ENCODE results near the gene BTBD16. TPM values are rescaled to one million over a fixed set of nuclear protein-coding genes. Genes with fewer than 3 reads are reported as not detected.

The BTBD16 gene
- polyA plus RNA-seq, 3 donors: 0.36 to 0.95 (median 0.73) TPM

DNA sequence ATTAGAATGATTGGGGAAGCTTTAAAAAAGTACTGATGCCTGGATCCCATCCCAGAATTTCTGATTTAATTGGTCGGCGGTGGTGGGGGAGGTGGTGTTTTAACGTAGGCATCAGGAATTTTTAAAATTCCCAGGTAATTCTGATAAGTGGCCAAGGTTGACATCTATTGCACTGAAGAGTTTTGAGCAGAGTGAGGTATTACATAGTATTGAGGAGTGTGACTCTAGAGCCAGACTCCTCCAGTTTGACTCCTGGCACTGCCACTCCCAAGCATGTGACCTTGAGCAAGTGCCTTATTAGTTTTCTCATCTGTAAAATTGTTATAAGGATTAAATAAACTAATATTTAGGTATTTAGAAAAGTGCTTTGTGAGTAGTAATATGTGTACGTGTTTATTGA, 109.6 kb downstream of the BTBD16 start:
- no peak for DNase-seq (ENCODE audit: extremely low read depth in 1 of 11, low read depth in 9 of 11, low spot score in 4 of 11)

DNA sequence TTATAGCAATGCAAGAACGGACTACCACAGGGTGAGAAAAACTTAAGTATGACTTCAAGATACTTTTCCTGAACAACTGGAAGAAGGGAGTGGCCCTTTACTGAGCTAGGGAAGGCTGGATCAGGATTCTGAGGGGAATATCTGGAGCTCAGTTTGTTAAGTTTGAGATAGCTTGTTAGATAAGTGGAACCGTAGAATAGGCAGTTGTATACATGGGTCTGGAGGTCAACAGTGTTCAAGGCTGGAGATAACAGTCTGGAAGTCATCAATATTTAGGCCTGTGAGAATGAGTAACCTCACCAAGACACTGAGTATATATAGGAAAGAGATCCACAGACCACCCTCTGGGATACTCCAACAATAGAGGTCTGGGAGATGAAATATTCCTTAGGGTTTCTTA, 110.6 kb downstream of the BTBD16 start:
- DNase-seq (ENCODE audit: extremely low read depth in 1 of 11, low read depth in 9 of 11, low spot score in 4 of 11): no peak

DNA sequence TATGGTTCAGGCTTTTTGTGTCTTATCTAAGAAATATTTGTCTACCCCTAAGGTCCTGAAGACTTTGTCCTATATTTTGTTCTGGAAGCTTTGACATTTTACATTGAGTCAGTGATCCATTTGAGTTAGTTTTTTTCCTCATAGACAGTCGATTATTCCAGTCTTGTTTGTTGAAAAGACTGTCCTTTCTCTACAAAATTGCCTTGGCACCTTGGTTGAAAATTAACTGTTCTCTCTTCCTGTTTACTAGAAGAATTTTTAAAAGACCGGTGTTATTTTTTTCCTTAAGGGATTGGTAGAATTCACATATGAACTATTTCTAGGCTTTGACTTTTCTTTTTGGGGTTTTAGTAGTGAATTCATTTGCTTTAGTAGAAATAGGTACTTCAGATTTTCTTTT, 115.4 kb downstream of the BTBD16 start:
- DNase-seq (ENCODE audit: extremely low read depth in 1 of 11, low read depth in 9 of 11, low spot score in 4 of 11): no peak

DNA sequence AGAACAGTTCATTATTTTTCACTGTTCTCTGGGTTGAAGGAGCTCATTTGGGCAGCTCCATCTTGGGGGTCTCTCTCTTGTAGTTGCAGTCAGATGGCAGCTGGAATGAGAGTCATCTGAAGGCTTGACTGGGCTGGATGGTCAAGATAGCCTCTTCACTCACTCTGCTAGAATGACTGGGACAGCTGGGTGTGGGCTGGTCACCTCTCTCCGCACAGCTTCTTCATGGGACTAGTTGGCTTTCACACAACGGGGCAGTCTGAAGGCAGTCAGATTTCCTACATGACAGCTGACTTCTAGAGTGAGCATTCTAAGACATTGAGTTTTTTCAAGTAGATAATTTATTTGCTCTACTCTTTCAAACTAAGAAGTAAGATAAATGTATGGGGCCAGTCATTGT, 116.5 kb downstream of the BTBD16 start:
- DNase-seq (ENCODE audit: extremely low read depth in 1 of 11, low read depth in 9 of 11, low spot score in 4 of 11): no peak

Other genes with a start within 250 kb of the BTBD16 start
- 100 to 1,000 TPM in 2 of 3 donors, 10 to 100 TPM in 1; 80.9 to 103 (median 102) TPM for gene PLEKHA1, start 103.4 kb downstream of the BTBD16 start, polyA plus RNA-seq (ENCODE audit: insufficient read length in 3 of 3)
- gene ARMS2, start 183.4 kb downstream of the BTBD16 start, polyA plus RNA-seq (ENCODE audit: insufficient read length in 3 of 3): under 1 TPM in 2 of 3 donors, not detected in 1; 0.24 to 0.31 TPM
- gene HTRA1, start 190.3 kb downstream of the BTBD16 start, polyA plus RNA-seq (ENCODE audit: insufficient read length in 3 of 3): 100 to 1,000 TPM; 158 to 183 (median 158) TPM